Fibroblast of lung (primary cell): ENCODE results near the gene CPZ. TPM values are rescaled to one million over a fixed set of nuclear protein-coding genes. Genes with fewer than 3 reads are reported as not detected.

Experiments used
- DNase-seq, 2 donors: peaks; one replicate each; pipeline versions ENCODE4 v3.0.0 to v3.0.0-alpha.2; 2010; ENCODE audit warnings: low read depth in 2 of 2
- H2AFZ ChIP-seq: 2 replicates; pipeline ENCODE4 v1.5.1; 2012; ENCODE audit warnings: low read length, control low read depth, inconsistent platforms
- H3K27ac ChIP-seq: 2 replicates; pipeline ENCODE4 v1.5.1; 2011; ENCODE audit warnings: low read length, control low read depth; ENCODE audit not compliant: insufficient read depth
- H3K27me3 ChIP-seq: 2 replicates; pipeline ENCODE4 v1.5.1; 2011; ENCODE audit warnings: mild to moderate bottlenecking, low read length; ENCODE audit not compliant: control insufficient read depth, insufficient read depth
- H3K36me3 ChIP-seq: 2 replicates; pipeline ENCODE4 v1.5.1; 2011; ENCODE audit warnings: low read length; ENCODE audit not compliant: control insufficient read depth, insufficient read depth
- H3K4me1 ChIP-seq: 2 replicates; pipeline ENCODE4 v1.5.1; 2011; ENCODE audit warnings: low read length; ENCODE audit not compliant: control insufficient read depth, insufficient read depth; ENCODE audit errors: extremely low read depth
- H3K4me2 ChIP-seq: 2 replicates; pipeline ENCODE4 v1.5.1; 2011; ENCODE audit warnings: low read length, control low read depth; ENCODE audit not compliant: insufficient read depth; ENCODE audit errors: extremely low read depth
- H3K4me3 ChIP-seq, 4 experiments: fragments of 200-600 bp in 1 of 4; sonication (generic) in 1 of 4; replicated peaks in 1 of 4; 2 replicates each; pipeline ENCODE4 v1.5.1; 2011 to 2016; ENCODE audit warnings: low read length in 4 of 4, low read depth in 3 of 4, mild to moderate bottlenecking in 3 of 4, control low read depth in 2 of 4, inconsistent platforms in 1 of 4, mixed read lengths in 1 of 4; ENCODE audit not compliant: insufficient read depth in 1 of 4; ENCODE audit errors: control extremely low read depth in 1 of 4
- H3K79me2 ChIP-seq: 2 replicates; pipeline ENCODE4 v1.5.1; 2012; ENCODE audit warnings: mild to moderate bottlenecking, low read length, inconsistent platforms; ENCODE audit not compliant: control insufficient read depth, insufficient read depth
- H3K9ac ChIP-seq: 2 replicates; pipeline ENCODE4 v1.5.1; 2011; ENCODE audit warnings: mild to moderate bottlenecking, low read length, control low read depth; ENCODE audit not compliant: insufficient read depth
- H3K9me3 ChIP-seq: 2 replicates; pipeline ENCODE4 v1.5.1; 2012; ENCODE audit warnings: low read depth, low read length; ENCODE audit not compliant: control insufficient read depth, insufficient read depth
- H4K20me1 ChIP-seq: 2 replicates; pipeline ENCODE4 v1.5.1; 2011; ENCODE audit warnings: low read length; ENCODE audit not compliant: control insufficient read depth, insufficient read depth; ENCODE audit errors: extremely low read depth
- CTCF ChIP-seq, 2 donors: IDR thresholded peaks in 1 of 2; conservative IDR thresholded peaks in 1 of 2; 1 replicate in 1 of 2; 2 replicates in 1 of 2; pipeline ENCODE4 v1.5.1; 2011 to 2012; ENCODE audit warnings: low read length in 2 of 2, control low read depth in 1 of 2, inconsistent platforms in 1 of 2, low read depth in 1 of 2, mild to moderate bottlenecking in 1 of 2
- EZH2 ChIP-seq: IDR thresholded peaks from 2 replicates; pipeline ENCODE4 v1.5.1; 2012; ENCODE audit warnings: low read length, control low read depth, mild to moderate bottlenecking; ENCODE audit errors: missing control alignments
- polyA plus RNA-seq, 2 donors: library from polyadenylated mRNA; depleted of rRNA in 1 of 2; stranded (reverse) in 1 of 2; unstranded in 1 of 2; fragments of >200 nt; gene quantifications; 2 replicates each; pipeline ENCODE4 v1.2.1, GENCODE V29; 2011 to 2012; ENCODE audit warnings: missing spikeins in 1 of 2
- total RNA-seq: library from RNA; depleted of rRNA; stranded (reverse); fragments of >200 nt; gene quantifications from 2 replicates; pipeline ENCODE4 v1.2.1, GENCODE V29; 2014

The CPZ gene
- total and polyA plus RNA-seq, 2 donors (not counting 1 experiment from before 2014, with no cell fraction given), result 7.1 to 24.4 TPM

GRCh38 chr4:8637456-8637984 lies 45.0 kb downstream of the CPZ start:
- no peak overlapping the region for H3K9ac ChIP-seq
- no peaks in the 10 kb centered on the region for H3K27me3 ChIP-seq
- no peak overlapping the region for H3K27ac ChIP-seq
- no peak overlapping the region for H3K4me3 ChIP-seq
- H4K20me1 ChIP-seq, result no peaks in the 10 kb centered on the region
- no peaks in the 10 kb centered on the region for H3K4me1 ChIP-seq
- H3K4me2 ChIP-seq, result no peak overlapping the region
- TF ChIP-seq EZH2 (no peak), CTCF (conservative IDR thresholded peaks at IDR 0.05 in 1 of 2, IDR thresholded peaks at IDR 0.05 in 1 of 2; ENCODE audit: low read depth in 1 of 2, low read length in 2 of 2) (no peak)
- H3K9me3 ChIP-seq, result no peaks in the 10 kb centered on the region
- H3K79me2 ChIP-seq, result no peaks in the 10 kb centered on the region
- DNase-seq, result no peak
- H2AFZ ChIP-seq, result no peak overlapping the region
- H3K36me3 ChIP-seq, result no peaks in the 10 kb centered on the region

- Histone ChIP-seq H3K9me3 (no peaks in the 10 kb centered on the region), H3K27me3 (no peaks in the 10 kb centered on the region), H3K27ac (no peak overlapping the region), H3K36me3 (no peaks in the 10 kb centered on the region), H3K4me1 (no peaks in the 10 kb centered on the region), H3K9ac (no peak overlapping the region), H3K4me2 (no peak overlapping the region), H3K4me3 (no peak overlapping the region), H2AFZ (no peak overlapping the region), H4K20me1 (no peaks in the 10 kb centered on the region), H3K79me2 (no peaks in the 10 kb centered on the region)
- no peak for DNase-seq
- TF ChIP-seq CTCF (conservative IDR thresholded peaks at IDR 0.05 in 1 of 2, IDR thresholded peaks at IDR 0.05 in 1 of 2; ENCODE audit: low read depth in 1 of 2, low read length in 2 of 2) (no peak), EZH2 (no peak)
Observed at GRCh38 chr4:8639021-8639420, 46.5 kb downstream of the CPZ start.

GRCh38 chr4:8639777-8640720 lies 47.5 kb downstream of the CPZ start:
- H3K27me3 ChIP-seq, result no peaks in the 10 kb centered on the region
- no peaks in the 10 kb centered on the region for H3K36me3 ChIP-seq
- DNase-seq, result no peak
- H3K79me2 ChIP-seq, result no peaks in the 10 kb centered on the region
- no peak overlapping the region for H3K9ac ChIP-seq
- H3K4me2 ChIP-seq, result no peak overlapping the region
- H4K20me1 ChIP-seq, result no peaks in the 10 kb centered on the region
- H2AFZ ChIP-seq, result no peak overlapping the region
- no peaks in the 10 kb centered on the region for H3K4me1 ChIP-seq
- H3K27ac ChIP-seq, result no peak overlapping the region
- no peak for TF ChIP-seq CTCF (conservative IDR thresholded peaks at IDR 0.05 in 1 of 2, IDR thresholded peaks at IDR 0.05 in 1 of 2; ENCODE audit: low read depth in 1 of 2, low read length in 2 of 2)
- no peak for TF ChIP-seq EZH2
- H3K4me3 ChIP-seq, result no peak overlapping the region
- no peaks in the 10 kb centered on the region for H3K9me3 ChIP-seq
